DLD1 (cell line): ENCODE measurements around the gene CEP128.

Experiments used
- in situ Hi-C: cut with HindIII; loops from 2 replicates; pipeline ENCODE4 v1.10.0; 2017; ENCODE audit warnings: low sequenced_read_pairs

CEP128 gene

GRCh38 chr14:80906336-80906735 lies 35.2 kb downstream of the CEP128 start:
- in situ Hi-C loops = no loop called here

DNA sequence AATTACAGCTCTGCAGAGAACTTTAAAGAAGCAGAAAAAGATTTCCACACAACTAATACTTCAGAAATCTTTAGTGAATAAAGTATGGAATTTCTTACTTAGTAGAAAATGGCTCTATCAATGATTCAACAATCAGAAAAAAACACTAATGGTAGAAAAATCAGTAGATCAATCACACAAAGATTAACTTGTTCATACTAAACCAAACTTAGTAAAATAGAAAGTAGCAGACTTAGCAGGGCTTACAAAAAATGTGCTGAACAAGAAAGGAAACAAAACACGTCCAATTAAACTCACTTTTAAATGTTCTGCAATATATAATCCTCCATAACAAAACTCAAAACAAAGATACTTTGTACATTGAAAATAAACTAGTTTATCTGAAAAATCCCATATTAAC lies 38.9 kb downstream of the CEP128 start:
- in situ Hi-C loops = no loop called here

DNA sequence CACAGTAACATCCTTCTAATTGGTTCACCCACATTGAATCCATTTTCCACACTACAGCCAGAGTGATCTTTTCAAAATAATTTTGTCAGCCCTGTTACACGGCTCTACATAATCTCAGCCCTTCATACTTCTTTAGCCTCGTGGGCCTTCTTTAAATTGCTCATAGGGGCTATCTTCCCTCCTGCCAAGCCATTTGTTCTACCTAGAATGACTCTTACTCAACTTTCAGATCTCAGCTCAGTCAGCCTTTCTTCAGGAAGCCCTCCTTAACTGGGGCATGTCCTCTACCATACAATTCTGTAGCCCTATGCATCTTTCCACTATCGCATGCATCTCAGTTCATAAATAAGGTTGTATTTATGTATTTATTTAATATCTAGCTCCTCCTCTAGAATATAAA lies 39.7 kb downstream of the CEP128 start:
- in situ Hi-C loops = no loop called here

DNA sequence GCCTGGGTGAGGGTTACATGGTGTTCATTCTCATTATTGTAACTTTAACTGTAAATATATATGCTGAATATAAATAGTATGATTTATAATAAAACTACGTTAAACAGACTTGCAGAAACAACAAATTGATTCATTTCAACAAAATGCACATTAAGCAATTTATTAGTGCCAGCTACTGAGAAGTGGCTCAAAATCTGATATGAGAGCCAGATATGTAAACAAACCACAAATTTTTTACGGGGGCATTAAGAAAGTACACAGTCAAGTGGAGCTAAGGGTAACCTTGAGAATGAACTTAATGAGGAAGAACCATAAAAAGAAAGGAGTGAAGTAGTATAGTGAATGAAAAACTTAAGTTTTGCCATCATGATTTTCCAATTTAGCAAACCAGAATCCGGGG lies 40.3 kb downstream of the CEP128 start:
- in situ Hi-C loops = no loop called here

- in situ Hi-C loops = no loop called here
These were observed 68.9 kb downstream of the CEP128 start for GRCh38 chr14:80872645-80873044.

DNA sequence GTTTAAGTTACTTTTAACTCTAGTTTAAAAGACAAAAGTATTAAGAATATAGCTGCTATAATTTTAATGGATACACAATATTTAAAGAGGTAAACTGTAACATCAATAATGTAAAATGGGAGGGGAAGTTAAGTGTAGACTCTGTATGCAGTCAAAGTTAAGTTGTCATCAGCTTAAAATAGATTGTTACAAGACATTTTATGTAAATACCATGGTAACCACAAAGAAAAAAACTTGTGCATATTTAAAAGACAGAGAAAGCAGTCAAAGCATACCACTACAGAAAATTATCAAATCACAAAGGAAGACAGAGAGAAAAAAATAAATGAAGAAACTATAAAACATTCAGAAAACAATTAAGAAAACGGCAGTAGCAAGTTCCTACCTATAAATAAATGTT lies 73.3 kb downstream of the CEP128 start:
- in situ Hi-C loops = no loop called here

DNA sequence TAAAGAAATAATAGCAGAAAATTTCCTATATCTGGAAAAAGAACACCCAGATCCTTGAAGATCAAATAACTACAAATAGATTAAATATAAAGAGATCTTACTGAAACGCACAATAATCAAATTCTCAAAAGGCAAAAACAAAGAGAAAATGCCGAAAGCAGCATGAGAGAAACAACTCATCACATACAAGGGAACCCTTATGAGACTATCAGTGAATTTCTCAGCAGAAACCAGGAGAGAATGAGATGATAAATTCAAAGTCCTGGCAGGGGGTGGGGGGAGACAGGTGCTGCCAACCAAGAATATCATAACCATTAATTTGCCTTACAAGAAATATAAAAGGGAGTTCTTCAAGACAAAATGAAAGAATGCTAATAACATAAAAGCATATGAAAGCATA lies 73.7 kb downstream of the CEP128 start:
- in situ Hi-C loops = no loop called here

GRCh38 chr14:80867091-80867490 lies 74.4 kb downstream of the CEP128 start:
- in situ Hi-C loops = no loop called here

DNA sequence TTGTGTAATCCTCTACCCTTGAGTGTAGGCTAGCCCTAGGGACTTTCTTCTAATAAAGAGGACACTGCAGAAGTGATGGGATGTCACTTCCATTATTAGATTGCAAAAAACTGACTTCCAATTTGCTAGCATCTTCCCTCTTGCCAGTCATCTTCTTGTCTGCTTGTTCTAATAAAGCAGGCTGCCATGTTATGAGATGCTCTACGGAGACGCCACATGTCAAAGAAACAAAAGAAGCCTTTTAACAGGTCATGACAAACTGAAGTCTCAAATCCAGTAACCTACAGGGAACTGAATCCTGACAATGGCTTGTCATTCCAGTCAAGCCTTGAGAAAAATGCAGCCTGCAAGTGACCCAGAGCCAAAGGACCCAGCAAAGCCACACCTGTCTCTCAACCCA lies 76.0 kb downstream of the CEP128 start:
- in situ Hi-C loops = no loop called here

DNA sequence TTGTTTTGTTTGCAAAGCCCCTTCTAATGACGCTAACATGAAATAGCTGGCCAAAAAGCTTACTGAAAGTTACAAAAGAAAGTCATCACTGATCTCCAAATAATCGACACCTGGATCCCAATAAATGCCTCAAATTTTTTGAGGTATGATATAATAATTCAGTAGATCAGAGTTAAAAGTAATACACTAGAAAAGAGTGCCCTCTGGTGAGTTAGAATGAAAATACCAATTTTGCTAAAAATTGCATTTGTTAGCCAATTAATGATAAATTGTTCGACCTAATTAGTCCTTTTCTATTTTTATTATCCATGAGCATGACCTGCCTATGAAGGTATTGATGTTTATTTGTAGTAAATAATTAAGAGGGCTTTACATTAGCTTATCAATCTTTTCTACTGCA lies 78.6 kb downstream of the CEP128 start:
- in situ Hi-C loops = no loop called here

- in situ Hi-C loops = no loop called here
These were observed 79.0 kb downstream of the CEP128 start for GRCh38 chr14:80862541-80862940.

GRCh38 chr14:80850197-80850814 lies 91.2 kb downstream of the CEP128 start:
- in situ Hi-C loops = no loop called here

DNA sequence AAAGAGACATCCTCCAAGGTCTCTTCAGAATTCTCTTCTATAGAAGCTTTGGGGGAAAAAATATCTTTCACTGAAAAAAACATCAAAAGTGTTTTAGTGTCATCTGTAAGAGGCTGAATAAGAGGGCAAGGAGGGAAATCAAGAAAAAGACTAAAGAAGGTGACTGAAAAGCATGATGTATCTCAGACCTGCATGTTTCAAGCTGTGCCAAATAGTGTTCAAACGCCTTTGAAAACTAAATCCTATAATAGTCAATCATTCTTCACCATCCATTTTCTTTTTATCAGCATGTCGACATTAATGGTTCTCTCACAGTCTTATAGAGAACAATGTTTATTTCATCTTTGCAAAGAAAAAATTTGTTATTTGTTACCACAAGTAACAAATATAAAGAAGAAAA lies 94.5 kb downstream of the CEP128 start:
- in situ Hi-C loops = no loop called here

GRCh38 chr14:80845856-80846255 lies 95.7 kb downstream of the CEP128 start:
- in situ Hi-C loops = no loop called here

GRCh38 chr14:80844872-80845271 lies 96.7 kb downstream of the CEP128 start:
- in situ Hi-C loops = no loop called here

- in situ Hi-C loops = no loop called here
These were observed 101.8 kb downstream of the CEP128 start for GRCh38 chr14:80839743-80840142.

DNA sequence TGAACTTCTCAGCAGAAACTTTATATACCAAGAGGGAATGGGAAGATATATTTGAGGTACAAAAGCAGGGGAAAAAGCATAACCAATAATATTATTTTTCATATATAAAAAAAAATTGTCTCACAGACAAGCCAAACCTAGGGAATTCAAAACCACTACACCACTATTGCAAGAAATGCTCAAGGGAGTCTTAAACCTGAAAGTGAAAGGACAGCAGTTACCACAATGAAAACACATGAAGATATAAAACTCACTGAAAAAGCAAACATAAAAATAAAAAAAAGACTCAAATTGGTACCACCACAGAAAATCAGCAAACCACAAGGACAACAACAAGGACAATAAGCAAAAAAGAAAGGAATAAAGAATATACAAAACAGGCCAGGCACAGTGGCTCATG lies 131.9 kb downstream of the CEP128 start:
- in situ Hi-C loops = no loop called here

DNA sequence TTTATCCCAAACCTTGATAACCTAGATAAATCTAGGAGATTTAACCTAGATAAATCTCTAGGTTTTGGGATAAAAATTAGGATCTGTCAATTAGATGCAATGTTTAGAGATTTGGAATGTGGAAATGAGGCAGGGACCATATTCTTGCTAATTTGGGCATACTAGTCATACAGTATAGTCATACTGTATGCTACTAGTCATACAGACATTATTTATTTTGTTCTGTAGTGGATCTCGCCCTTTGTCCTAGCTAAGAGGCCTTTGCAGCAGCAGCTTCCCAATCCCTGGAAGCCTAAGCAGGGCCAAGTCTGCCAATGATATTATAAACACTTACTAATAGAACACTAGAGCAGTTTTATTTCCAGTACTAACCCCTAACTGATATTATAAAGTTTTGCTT lies 136.4 kb downstream of the CEP128 start:
- in situ Hi-C loops = no loop called here

DNA sequence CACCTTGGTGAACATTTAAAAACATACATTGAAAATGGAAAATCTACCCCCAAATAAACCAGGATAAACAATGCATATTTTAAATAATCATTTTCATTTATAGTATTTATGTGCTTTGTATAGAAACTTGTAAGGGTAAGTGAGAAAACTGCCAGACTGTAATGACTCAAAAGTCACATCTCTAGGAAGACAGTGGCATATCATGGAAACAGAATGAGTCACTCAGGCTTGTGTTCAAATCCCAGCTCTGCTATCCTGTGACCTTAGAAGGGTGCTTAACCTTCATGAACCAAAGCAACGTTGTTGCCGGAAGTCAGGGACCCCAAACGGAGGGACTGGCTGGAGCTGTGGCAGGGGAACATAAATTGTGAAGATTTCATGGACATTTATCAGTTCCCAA lies 142.7 kb downstream of the CEP128 start:
- in situ Hi-C loops = no loop called here

DNA sequence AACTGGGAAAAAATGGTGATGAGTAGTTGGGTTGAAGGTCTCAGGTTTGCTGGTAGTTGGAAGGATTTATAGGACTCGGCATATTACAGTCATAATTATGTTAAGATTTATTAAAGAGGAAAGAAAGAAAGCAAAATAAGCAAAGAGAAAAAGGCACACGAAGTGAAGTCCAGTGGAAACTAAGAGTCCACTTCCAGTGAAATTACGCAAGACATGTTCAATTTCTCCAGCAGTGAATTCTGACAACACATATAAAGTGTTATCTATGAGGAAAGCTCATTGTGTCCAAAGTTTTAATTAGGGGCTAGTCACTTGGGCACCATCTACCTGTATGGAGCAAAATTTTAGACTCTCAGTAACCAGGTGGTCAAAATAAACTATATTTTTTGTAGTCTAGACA lies 143.3 kb downstream of the CEP128 start:
- in situ Hi-C loops = no loop called here

DNA sequence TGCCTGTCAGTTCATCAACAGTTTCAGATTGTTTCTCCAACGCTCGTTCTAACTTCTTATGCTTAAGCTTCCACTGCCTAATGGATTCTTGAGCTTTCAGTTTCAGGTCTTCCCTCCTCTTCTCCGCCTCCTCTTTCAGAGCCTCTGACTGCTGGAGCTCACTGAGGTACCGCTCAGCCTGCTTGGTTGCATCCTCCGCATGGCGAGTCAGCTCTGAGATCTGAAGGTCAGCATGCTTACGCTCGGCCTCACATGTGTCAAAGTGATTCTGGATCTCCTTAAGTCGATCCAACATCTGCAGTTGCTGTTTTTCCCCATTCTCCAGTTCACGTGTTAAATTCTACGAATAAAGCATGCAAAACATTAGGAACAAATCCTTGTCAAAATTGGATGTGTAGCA lies 148.8 kb downstream of the CEP128 start:
- in situ Hi-C loops = no loop called here

GRCh38 chr14:80787876-80788275 lies 153.7 kb downstream of the CEP128 start:
- in situ Hi-C loops = no loop called here

GRCh38 chr14:80784820-80785219 lies 156.7 kb downstream of the CEP128 start:
- in situ Hi-C loops = no loop called here

GRCh38 chr14:80781972-80782367 lies 159.6 kb downstream of the CEP128 start:
- in situ Hi-C loops = no loop called here
